HG02798 (cell line): ENCODE data around the gene PREX1.
"Not testable (repeated sequence)": the region's sequence is repeated elsewhere in the genome, so short reads cannot be mapped to it uniquely, and the experiment has no call there.

Experiments
- ATAC-seq: cut with Tn5 transposase; IDR thresholded peaks from one replicate; pipeline ENCODE4 v1.9.1; 2021; ENCODE audit warnings: mild to moderate bottlenecking; ENCODE audit not compliant: unreplicated experiment, poor library complexity

Gene PREX1

GRCh38 chr20:48826883-48827771 is 672 bp downstream of the PREX1 start:
- ATAC-seq = peak; percentile 17

GRCh38 chr20:48826480-48826879 is 1.3 kb downstream of the PREX1 start:
- ATAC-seq = not testable (repeated sequence)

GRCh38 chr20:48826069-48826468 is 1.7 kb downstream of the PREX1 start:
- ATAC-seq = no peak

GRCh38 chr20:48825566-48825920 is 2.3 kb downstream of the PREX1 start:
- ATAC-seq = no peak

- no peak for ATAC-seq
Measured at GRCh38 chr20:48824830-48825565, 2.8 kb downstream of the PREX1 start.

- no peak for ATAC-seq
Measured at GRCh38 chr20:48823960-48824498, 3.8 kb downstream of the PREX1 start.

GRCh38 chr20:48823476-48823875 is 4.3 kb downstream of the PREX1 start:
- no peak for ATAC-seq

- ATAC-seq = no peak
Measured at GRCh38 chr20:48822879-48823385, 4.9 kb downstream of the PREX1 start.

- no peak for ATAC-seq
Measured at GRCh38 chr20:48822178-48822577, 5.6 kb downstream of the PREX1 start.

- no peak for ATAC-seq
Measured at GRCh38 chr20:48821261-48821920, 6.4 kb downstream of the PREX1 start.

- no peak for ATAC-seq
Measured at GRCh38 chr20:48820649-48820973, 7.2 kb downstream of the PREX1 start.

GRCh38 chr20:48819821-48820648 is 7.8 kb downstream of the PREX1 start:
- no peak for ATAC-seq

GRCh38 chr20:48819089-48819488 is 8.7 kb downstream of the PREX1 start:
- ATAC-seq = no peak

GRCh38 chr20:48818481-48818987 is 9.3 kb downstream of the PREX1 start:
- ATAC-seq = no peak

- no peak for ATAC-seq
Measured at GRCh38 chr20:48818031-48818370, 9.8 kb downstream of the PREX1 start.

GRCh38 chr20:48817367-48818030 is 10.3 kb downstream of the PREX1 start:
- ATAC-seq = no peak

GRCh38 chr20:48816282-48817205 is 11.3 kb downstream of the PREX1 start:
- no peak for ATAC-seq

- no peak for ATAC-seq
Measured at GRCh38 chr20:48815537-48815936, 12.3 kb downstream of the PREX1 start.
